Measurements from ENCODE around the gene RAB19. TPM values are rescaled to one million over a fixed set of nuclear protein-coding genes. Genes with fewer than 3 reads are reported as not detected.
A peak's percentile ranks its signal among the peaks of the same experiment; 100 is the strongest.

RAB19 gene
- not detected for total RNA-seq

- no peak for FAIRE-seq
- DNase-seq (ENCODE audit: low spot score in 2 of 2) = no peak
Measured at GRCh38 chr7:140403878-140404564, at the start of gene RAB19. RAB19 (plus strand) TSS chr7:140404058; CDS start chr7:140407647, 3,589 bp downstream.

- FAIRE-seq (no peak), DNase-seq (ENCODE audit: low spot score in 2 of 2) (no peak)
Measured at GRCh38 chr7:140358024-140358411, 45.8 kb upstream of the RAB19 start.

GRCh38 chr7:140358412-140359051 lies 45.3 kb upstream of the RAB19 start:
- FAIRE-seq (no peak), DNase-seq (ENCODE audit: low spot score in 2 of 2) (no peak)

- DNase-seq (ENCODE audit: low spot score in 2 of 2) (no peak), FAIRE-seq (no peak)
Measured at GRCh38 chr7:140360697-140361229, 43.1 kb upstream of the RAB19 start.

GRCh38 chr7:140364819-140365218 lies 39.0 kb upstream of the RAB19 start:
- FAIRE-seq = no peak
- no peak for DNase-seq (ENCODE audit: low spot score in 2 of 2)

GRCh38 chr7:140367528-140367927 lies 36.3 kb upstream of the RAB19 start:
- no peak for DNase-seq (ENCODE audit: low spot score in 2 of 2)
- FAIRE-seq = no peak

GRCh38 chr7:140369294-140369693 lies 34.6 kb upstream of the RAB19 start:
- DNase-seq (ENCODE audit: low spot score in 2 of 2) (no peak), FAIRE-seq (no peak)

- DNase-seq (ENCODE audit: low spot score in 2 of 2) (no peak), FAIRE-seq (no peak)
Measured at GRCh38 chr7:140375323-140375722, 28.5 kb upstream of the RAB19 start.

GRCh38 chr7:140375892-140376730 lies 27.7 kb upstream of the RAB19 start:
- FAIRE-seq = no peak
- no peak for DNase-seq (ENCODE audit: low spot score in 2 of 2)

GRCh38 chr7:140383954-140384713 lies 19.7 kb upstream of the RAB19 start:
- no peak for FAIRE-seq
- DNase-seq (ENCODE audit: low spot score in 2 of 2) = no peak

GRCh38 chr7:140384894-140385545 lies 18.8 kb upstream of the RAB19 start:
- FAIRE-seq = no peak

GRCh38 chr7:140389445-140389844 lies 14.4 kb upstream of the RAB19 start:
- no peak for FAIRE-seq
- no peak for DNase-seq (ENCODE audit: low spot score in 2 of 2)

More at GRCh38 chr7:140384894-140385545, 18.8 kb upstream of the RAB19 start:
- DNase-seq (ENCODE audit: low spot score in 2 of 2) = no peak

- DNase-seq (ENCODE audit: low spot score in 2 of 2) (no peak), FAIRE-seq (no peak)
Measured at GRCh38 chr7:140390034-140390433, 13.8 kb upstream of the RAB19 start.

- DNase-seq (ENCODE audit: low spot score in 2 of 2) (no peak), FAIRE-seq (no peak)
Measured at GRCh38 chr7:140390466-140391190, 13.2 kb upstream of the RAB19 start.

GRCh38 chr7:140391634-140392033 lies 12.2 kb upstream of the RAB19 start:
- FAIRE-seq (no peak), DNase-seq (ENCODE audit: low spot score in 2 of 2) (no peak)

- DNase-seq (ENCODE audit: low spot score in 2 of 2) (no peak), FAIRE-seq (no peak)
Measured at GRCh38 chr7:140393756-140394306, 10.0 kb upstream of the RAB19 start.

GRCh38 chr7:140397784-140398750 lies 5.8 kb upstream of the RAB19 start, which contains the start of gene SLC37A3:
SLC37A3 (minus strand) TSS chr7:140398530; CDS start chr7:140382526, 16,004 bp downstream.
- peak; percentile 91 to 96 for DNase-seq (ENCODE audit: low spot score in 2 of 2)
- no peak for FAIRE-seq
